HG03097 (cell line): ENCODE results near the gene PCDHB8.
"Not testable (repeated sequence)": the region's sequence is repeated elsewhere in the genome, so short reads cannot be mapped to it uniquely, and the experiment has no call there.

Experiments
- ATAC-seq: cut with Tn5 transposase; IDR thresholded peaks from one replicate; pipeline ENCODE4 v1.9.1; 2021; ENCODE audit not compliant: unreplicated experiment, low FRiP score

PCDHB8 gene

GRCh38 chr5:141177577-141178191 is at the start of gene PCDHB8:
TSS of gene PCDHB8 (plus strand) at chr5:141177790. CDS start at chr5:141178035, 245 bp downstream.
- ATAC-seq = not testable (repeated sequence)

DNA sequence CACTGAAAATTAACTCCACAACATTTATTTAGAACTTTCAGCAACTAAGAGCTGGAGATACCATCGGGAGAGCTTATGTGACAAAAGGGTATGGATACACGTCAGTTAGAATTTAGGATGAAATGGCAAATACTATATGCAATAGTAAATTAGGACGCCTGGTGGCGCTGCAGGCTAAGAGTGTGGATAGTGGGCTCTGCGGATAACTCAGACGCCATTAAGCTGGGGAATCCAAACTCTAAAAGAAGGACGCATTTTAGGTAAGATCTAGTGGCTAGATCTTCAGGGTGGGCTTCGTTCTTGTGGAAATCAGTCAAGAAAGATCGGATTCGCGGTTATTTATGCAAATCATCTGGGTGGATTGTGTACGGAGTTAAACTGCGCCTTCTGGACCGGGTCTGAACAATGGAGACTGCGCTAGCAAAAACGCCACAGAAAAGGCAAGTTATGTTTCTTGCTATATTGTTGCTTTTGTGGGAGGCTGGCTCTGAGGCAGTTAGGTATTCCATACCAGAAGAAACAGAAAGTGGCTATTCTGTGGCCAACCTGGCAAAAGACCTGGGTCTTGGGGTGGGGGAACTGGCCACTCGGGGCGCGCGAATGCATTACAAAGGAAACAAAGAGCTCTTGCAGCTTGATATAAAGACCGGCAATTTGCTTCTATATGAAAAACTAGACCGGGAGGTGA is 42.4 kb upstream of the PCDHB8 start, which contains the start of gene PCDHB5:
TSS of gene PCDHB5 (plus strand) at position 177 of the 688 bp plus-strand sequence. CDS start at position 406, 229 bp downstream.
- no peak for ATAC-seq

- no peak for ATAC-seq
Observed at GRCh38 chr5:141135718-141136266, 41.8 kb upstream of the PCDHB8 start.

GRCh38 chr5:141137346-141137745 is 40.2 kb upstream of the PCDHB8 start:
- ATAC-seq = not testable (repeated sequence)

DNA sequence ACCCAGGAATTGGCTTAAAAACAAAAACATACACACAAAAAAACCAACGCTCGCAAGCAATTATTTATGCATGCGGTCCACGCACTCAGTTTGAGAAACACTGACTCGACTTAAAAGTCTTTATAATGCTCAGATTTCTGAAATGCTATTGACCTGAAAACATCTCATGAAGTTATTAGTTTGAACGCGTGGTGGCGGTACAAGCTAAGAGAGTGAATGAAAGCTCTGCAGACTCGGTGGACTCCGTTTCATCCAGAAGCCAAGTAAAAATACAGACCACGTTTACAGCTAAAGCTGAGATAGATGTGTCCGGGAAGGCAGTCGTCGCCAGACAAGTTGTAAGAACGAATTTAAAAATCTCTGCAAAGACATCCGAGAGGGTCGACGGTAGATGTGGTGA is 27.8 kb upstream of the PCDHB8 start, which contains the start of gene PCDHB6:
TSS of gene PCDHB6 (plus strand) at position 246 of the 400 bp plus-strand sequence. CDS start 201 bp downstream, outside the sequence.
- no peak for ATAC-seq

DNA sequence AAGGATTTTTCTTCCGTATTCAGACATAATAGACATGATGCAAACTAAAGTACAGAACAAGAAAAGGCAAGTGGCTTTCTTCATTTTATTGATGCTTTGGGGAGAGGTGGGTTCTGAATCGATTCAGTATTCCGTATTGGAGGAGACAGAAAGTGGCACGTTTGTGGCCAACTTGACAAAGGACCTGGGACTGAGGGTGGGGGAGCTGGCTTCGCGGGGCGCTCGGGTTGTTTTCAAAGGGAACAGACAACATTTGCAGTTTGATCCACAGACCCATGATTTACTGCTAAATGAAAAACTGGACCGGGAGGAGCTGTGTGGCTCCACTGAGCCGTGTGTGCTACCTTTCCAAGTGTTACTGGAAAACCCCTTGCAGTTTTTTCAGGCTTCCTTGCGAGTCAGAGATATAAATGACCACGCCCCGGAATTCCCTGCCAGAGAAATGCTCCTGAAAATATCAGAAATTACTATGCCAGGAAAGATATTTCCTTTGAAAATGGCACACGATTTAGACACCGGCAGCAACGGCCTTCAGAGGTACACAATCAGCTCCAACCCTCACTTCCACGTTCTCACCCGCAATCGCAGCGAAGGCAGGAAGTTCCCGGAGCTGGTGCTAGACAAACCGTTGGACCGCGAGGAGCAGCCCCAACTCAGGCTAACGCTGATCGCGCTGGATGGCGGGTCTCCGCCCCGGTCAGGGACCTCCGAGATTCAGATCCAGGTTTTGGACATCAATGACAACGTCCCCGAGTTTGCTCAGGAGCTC is 27.2 kb upstream of the PCDHB8 start:
- no peak for ATAC-seq

- no peak for ATAC-seq
Observed at GRCh38 chr5:141150993-141151325, 26.6 kb upstream of the PCDHB8 start.

GRCh38 chr5:141151632-141152031 is 26.0 kb upstream of the PCDHB8 start:
- ATAC-seq = not testable (repeated sequence)

- not testable (repeated sequence) for ATAC-seq
Observed at GRCh38 chr5:141152096-141152495, 25.5 kb upstream of the PCDHB8 start.

DNA sequence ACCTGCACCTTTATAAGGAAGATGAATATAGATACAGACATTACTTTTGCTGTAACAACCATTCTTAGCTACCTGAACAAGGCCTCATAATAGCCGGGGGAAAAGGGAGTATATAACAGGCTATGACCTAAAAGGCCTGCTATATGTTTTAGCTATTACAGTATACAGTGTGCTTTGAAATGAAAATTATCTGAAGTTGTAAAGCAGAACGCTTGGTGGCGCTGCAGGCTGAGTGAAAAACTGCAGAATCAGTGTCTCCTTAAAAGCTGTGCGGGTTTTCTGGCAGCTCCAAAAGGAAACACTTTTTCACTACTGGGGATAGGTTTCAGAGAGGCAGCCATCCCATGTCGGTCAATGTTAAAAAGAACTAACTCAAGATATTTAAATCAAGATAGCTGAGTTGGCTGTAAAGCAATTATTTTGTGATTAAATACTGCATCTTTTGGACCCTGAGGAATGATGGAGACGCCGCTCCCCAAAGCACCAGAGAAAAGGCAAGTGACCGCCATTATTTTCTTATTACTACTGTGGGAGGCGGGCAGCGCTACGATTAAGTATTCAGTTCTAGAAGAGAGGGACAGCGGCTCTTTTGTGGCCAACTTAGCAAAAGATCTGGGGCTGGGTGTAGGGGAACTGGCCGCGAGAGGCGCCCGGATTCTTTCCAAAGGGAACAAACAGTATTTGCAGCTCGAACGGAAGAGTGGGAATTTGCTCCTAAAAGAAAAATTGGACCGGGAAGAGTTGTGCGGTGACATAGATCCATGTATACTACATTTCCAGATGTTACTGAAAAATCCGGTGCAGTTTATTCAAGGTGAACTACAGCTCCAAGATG is 21.8 kb upstream of the PCDHB8 start:
- ATAC-seq = no peak

DNA sequence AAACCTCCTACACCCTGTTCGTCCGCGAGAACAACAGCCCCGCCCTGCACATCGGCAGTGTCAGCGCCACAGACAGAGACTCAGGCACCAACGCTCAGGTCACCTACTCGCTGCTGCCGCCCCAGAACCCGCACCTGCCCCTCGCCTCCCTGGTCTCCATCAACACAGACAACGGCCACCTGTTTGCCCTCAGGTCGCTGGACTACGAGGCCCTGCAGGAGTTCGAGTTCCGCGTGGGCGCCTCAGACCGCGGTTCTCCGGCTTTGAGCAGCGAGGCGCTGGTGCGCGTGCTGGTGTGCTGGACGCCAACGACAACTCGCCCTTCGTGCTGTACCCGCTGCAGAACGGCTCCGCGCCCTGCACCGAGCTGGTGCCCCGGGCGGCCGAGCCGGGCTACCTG is 20.2 kb upstream of the PCDHB8 start:
- not testable (repeated sequence) for ATAC-seq

DNA sequence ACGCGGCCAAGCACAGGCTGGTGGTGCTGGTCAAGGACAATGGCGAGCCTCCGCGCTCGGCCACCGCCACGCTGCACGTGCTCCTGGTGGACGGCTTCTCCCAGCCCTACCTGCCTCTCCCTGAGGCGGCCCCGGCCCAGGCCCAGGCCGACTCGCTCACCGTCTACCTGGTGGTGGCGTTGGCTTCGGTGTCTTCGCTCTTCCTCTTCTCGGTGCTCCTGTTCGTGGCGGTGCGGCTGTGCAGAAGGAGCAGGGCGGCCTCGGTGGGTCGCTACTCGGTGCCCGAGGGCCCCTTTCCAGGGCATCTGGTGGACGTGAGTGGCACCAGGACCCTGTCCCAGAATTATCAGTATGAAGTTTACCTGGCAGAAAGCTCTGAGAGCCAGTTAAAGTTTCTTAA is 19.7 kb upstream of the PCDHB8 start:
- ATAC-seq = not testable (repeated sequence)

- no peak for ATAC-seq
Observed at GRCh38 chr5:141172381-141173204, 5.0 kb upstream of the PCDHB8 start, which contains the start of gene PCDHB7. TSS of gene PCDHB7 (plus strand) at chr5:141172644. CDS start at chr5:141172836, 192 bp downstream.

- ATAC-seq = not testable (repeated sequence)
Observed at GRCh38 chr5:141174291-141175104, 3.1 kb upstream of the PCDHB8 start.

- ATAC-seq = no peak
Observed at GRCh38 chr5:141175933-141176332, 1.7 kb upstream of the PCDHB8 start.

- ATAC-seq = not testable (repeated sequence)
Observed at GRCh38 chr5:141179371-141179770, 1.8 kb downstream of the PCDHB8 start.

- ATAC-seq = not testable (repeated sequence)
Observed at GRCh38 chr5:141179876-141180275, 2.3 kb downstream of the PCDHB8 start.

DNA sequence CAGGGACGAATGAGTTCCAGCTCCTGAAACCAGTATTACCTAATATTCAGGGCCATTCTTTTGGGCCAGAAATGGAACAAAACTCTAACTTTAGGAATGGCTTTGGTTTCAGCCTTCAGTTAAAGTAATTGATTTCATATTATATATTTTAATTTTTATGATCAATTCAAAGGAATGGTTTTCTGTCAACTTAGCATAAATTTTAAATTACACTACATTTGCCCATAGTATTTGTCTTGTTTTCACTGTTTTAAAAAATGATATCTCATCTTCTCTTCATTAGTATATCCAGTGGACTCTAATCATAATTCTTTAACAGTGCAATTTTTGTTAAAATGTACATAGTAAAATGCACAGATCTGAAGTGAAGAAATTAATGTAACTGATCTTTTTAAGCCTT is 2.7 kb downstream of the PCDHB8 start:
- no peak for ATAC-seq
